Measurements from ENCODE around the gene TIMM10B. TPM values are rescaled to one million over a fixed set of nuclear protein-coding genes. Genes with fewer than 3 reads are reported as not detected.

The TIMM10B gene
- total RNA-seq, 1 donor from 2014 or later: 37.2 TPM

- DNase-seq (ENCODE audit: low spot score): no peak
- H3F3A ChIP-seq (ENCODE audit: low read depth): peaks cover 3% of the 10 kb centered on the region
- no peak overlapping the region for H3K27ac ChIP-seq
- Mint-ChIP-seq H3K27me3 (ENCODE audit: insufficient read depth, low read depth) (no peaks in the 10 kb centered on the region), H3K9me3 (no peaks in the 10 kb centered on the region), H3K27ac (no peak overlapping the region), H3K4me1 (peaks cover 8% of the 10 kb centered on the region), H3K4me3 (no peak overlapping the region), H3K36me3 (peaks cover 5% of the 10 kb centered on the region)
- no peaks in the 10 kb centered on the region for H3K4me1 ChIP-seq
- H3K27me3 ChIP-seq: no peaks in the 10 kb centered on the region
- H3K9me3 ChIP-seq (ENCODE audit: low read depth): no peaks in the 10 kb centered on the region
- TF ChIP-seq EZH2 (IDR thresholded peaks at IDR 0.05) (no peak), EZH2phosphoT487 (IDR thresholded peaks at IDR 0.05) (no peak), CTCF (IDR thresholded peaks at IDR 0.05) (no peak)
- H3K9ac ChIP-seq: no peak overlapping the region
- H3K4me3 ChIP-seq: no peak overlapping the region
- H2AFZ ChIP-seq (replicated peaks): no peak overlapping the region
- H4K20me1 ChIP-seq (ENCODE audit: low read depth): peaks cover 5% of the 10 kb centered on the region
- H3K36me3 ChIP-seq: no peaks in the 10 kb centered on the region
- H3K79me2 ChIP-seq (ENCODE audit: low read depth): no peaks in the 10 kb centered on the region
- no peak overlapping the region for H3K4me2 ChIP-seq
These were observed 21.1 kb downstream of the TIMM10B start for GRCh38 chr11:6502382-6502781.

GRCh38 chr11:6504166-6504565 lies 22.9 kb downstream of the TIMM10B start:
- Histone ChIP-seq H3K27ac (no peak overlapping the region), H3K27me3 (no peaks in the 10 kb centered on the region), H3K4me2 (no peak overlapping the region), H3K4me1 (no peaks in the 10 kb centered on the region), H2AFZ (replicated peaks) (no peak overlapping the region), H3K36me3 (no peaks in the 10 kb centered on the region), H3K4me3 (no peak overlapping the region), H3F3A (ENCODE audit: low read depth) (peaks cover 3% of the 10 kb centered on the region), H3K9me3 (ENCODE audit: low read depth) (no peaks in the 10 kb centered on the region), H3K79me2 (ENCODE audit: low read depth) (no peaks in the 10 kb centered on the region), H4K20me1 (ENCODE audit: low read depth) (peaks cover 5% of the 10 kb centered on the region), H3K9ac (no peak overlapping the region)
- no peaks in the 10 kb centered on the region for H3K36me3 Mint-ChIP-seq
- H3K27me3 Mint-ChIP-seq (ENCODE audit: insufficient read depth, low read depth): no peaks in the 10 kb centered on the region
- peaks cover 8% of the 10 kb centered on the region for H3K4me1 Mint-ChIP-seq
- DNase-seq (ENCODE audit: low spot score): no peak
- TF ChIP-seq EZH2 (IDR thresholded peaks at IDR 0.05) (no peak), CTCF (IDR thresholded peaks at IDR 0.05) (no peak), EZH2phosphoT487 (IDR thresholded peaks at IDR 0.05) (no peak)
- H3K27ac Mint-ChIP-seq: no peak overlapping the region
- no peak overlapping the region for H3K4me3 Mint-ChIP-seq
- no peaks in the 10 kb centered on the region for H3K9me3 Mint-ChIP-seq

- Histone ChIP-seq H3K79me2 (ENCODE audit: low read depth) (no peaks in the 10 kb centered on the region), H3F3A (ENCODE audit: low read depth) (peaks cover 3% of the 10 kb centered on the region), H3K27ac (no peak overlapping the region), H2AFZ (replicated peaks) (no peak overlapping the region), H3K36me3 (no peaks in the 10 kb centered on the region), H4K20me1 (ENCODE audit: low read depth) (peaks cover 5% of the 10 kb centered on the region), H3K4me1 (no peaks in the 10 kb centered on the region), H3K4me2 (no peak overlapping the region), H3K4me3 (no peak overlapping the region), H3K9ac (no peak overlapping the region), H3K27me3 (no peaks in the 10 kb centered on the region), H3K9me3 (ENCODE audit: low read depth) (no peaks in the 10 kb centered on the region)
- no peaks in the 10 kb centered on the region for H3K27me3 Mint-ChIP-seq (ENCODE audit: insufficient read depth, low read depth)
- H3K4me3 Mint-ChIP-seq: no peak overlapping the region
- no peaks in the 10 kb centered on the region for H3K9me3 Mint-ChIP-seq
- H3K4me1 Mint-ChIP-seq: peaks cover 4% of the 10 kb centered on the region
- H3K27ac Mint-ChIP-seq: no peak overlapping the region
- H3K36me3 Mint-ChIP-seq: peaks cover 3% of the 10 kb centered on the region
- TF ChIP-seq CTCF (IDR thresholded peaks at IDR 0.05) (peak; percentile 82), EZH2 (IDR thresholded peaks at IDR 0.05) (no peak)
- DNase-seq (ENCODE audit: low spot score): peak; percentile 51
These were observed 24.4 kb downstream of the TIMM10B start for GRCh38 chr11:6505577-6506240.
